ENCODE measurements around the gene C4orf36.

DNA sequence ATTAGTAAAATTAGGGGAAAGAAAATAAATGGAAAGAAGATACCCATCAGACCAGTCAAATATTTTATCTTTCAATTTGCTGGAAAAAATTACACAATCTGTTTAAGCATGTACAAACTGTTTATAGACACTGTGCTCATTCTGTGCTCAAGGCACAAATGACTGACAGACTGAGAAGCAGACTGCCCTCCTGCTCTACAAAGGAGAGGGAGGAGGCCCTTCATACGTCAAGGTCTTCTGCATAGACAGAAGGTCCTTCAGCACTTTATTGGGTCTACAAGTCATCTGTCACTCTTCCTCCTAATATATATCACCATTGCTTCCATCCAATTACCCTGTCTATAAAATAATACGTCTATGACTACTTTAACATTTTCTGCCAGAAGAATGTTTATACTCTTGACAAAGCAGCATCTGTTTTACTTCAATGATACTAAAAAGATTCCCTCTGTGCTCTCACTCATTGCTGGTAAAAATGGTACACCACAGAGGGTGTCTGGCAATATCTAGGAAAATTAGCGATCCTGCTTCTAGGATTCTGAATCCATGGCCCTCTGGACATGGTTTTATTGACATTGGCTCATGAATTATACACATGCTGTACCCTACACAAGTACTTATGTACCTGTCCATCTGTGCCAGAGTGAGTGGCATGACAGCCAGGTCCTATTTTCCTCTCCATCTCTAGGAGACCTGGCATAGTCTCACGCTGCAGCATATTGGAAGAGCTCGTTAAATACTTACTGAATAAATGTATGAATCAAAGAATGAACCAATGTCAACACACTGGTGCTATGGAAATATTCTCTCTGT lies 54.3 kb downstream of the C4orf36 start:
- TF ChIP-seq, protein P1, sequence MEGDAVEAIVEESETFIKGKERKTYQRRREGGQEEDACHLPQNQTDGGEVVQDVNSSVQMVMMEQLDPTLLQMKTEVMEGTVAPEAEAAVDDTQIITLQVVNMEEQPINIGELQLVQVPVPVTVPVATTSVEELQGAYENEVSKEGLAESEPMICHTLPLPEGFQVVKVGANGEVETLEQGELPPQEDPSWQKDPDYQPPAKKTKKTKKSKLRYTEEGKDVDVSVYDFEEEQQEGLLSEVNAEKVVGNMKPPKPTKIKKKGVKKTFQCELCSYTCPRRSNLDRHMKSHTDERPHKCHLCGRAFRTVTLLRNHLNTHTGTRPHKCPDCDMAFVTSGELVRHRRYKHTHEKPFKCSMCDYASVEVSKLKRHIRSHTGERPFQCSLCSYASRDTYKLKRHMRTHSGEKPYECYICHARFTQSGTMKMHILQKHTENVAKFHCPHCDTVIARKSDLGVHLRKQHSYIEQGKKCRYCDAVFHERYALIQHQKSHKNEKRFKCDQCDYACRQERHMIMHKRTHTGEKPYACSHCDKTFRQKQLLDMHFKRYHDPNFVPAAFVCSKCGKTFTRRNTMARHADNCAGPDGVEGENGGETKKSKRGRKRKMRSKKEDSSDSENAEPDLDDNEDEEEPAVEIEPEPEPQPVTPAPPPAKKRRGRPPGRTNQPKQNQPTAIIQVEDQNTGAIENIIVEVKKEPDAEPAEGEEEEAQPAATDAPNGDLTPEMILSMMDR (IDR thresholded peaks at IDR 0.05; ENCODE audit: low read length) = no peak
- no peak for TF ChIP-seq EZH2phosphoT487 (IDR thresholded peaks at IDR 0.05; ENCODE audit: low read length)

All from MM.1S (cell line).